HG03196 (cell line): ENCODE measurements around the gene SPEG.

Source experiments
- ATAC-seq: cut with Tn5 transposase; IDR thresholded peaks from one replicate; pipeline ENCODE4 v1.9.1; 2021; ENCODE audit not compliant: unreplicated experiment

The SPEG gene

GRCh38 chr2:219526320-219527075 lies 91.9 kb downstream of the SPEG start:
- ATAC-seq, result no peak

- no peak for ATAC-seq
Observed at GRCh38 chr2:219527076-219527394, 92.4 kb downstream of the SPEG start.

- no peak for ATAC-seq
Observed at GRCh38 chr2:219527472-219527871, 92.8 kb downstream of the SPEG start.

- ATAC-seq, result peak; percentile 71
Observed at GRCh38 chr2:219530048-219530963, 95.7 kb downstream of the SPEG start.

GRCh38 chr2:219531639-219532377 lies 97.2 kb downstream of the SPEG start:
- no peak for ATAC-seq

GRCh38 chr2:219532378-219532649 lies 97.7 kb downstream of the SPEG start:
- ATAC-seq, result no peak

GRCh38 chr2:219533930-219534661 lies 99.5 kb downstream of the SPEG start:
- ATAC-seq, result no peak

GRCh38 chr2:219536425-219536824 lies 101.8 kb downstream of the SPEG start:
- no peak for ATAC-seq

GRCh38 chr2:219536967-219537366 lies 102.3 kb downstream of the SPEG start:
- ATAC-seq, result no peak

- ATAC-seq, result no peak
Observed at GRCh38 chr2:219537657-219538488, 103.2 kb downstream of the SPEG start.

- ATAC-seq, result no peak
Observed at GRCh38 chr2:219538504-219538951, 103.9 kb downstream of the SPEG start.

- no peak for ATAC-seq
Observed at GRCh38 chr2:219538956-219539788, 104.5 kb downstream of the SPEG start.

- no peak for ATAC-seq
Observed at GRCh38 chr2:219539926-219540678, 105.5 kb downstream of the SPEG start.

- ATAC-seq, result no peak
Observed at GRCh38 chr2:219540784-219541504, 106.3 kb downstream of the SPEG start.

GRCh38 chr2:219541611-219542180 lies 107.1 kb downstream of the SPEG start:
- ATAC-seq, result peak; percentile 43

- ATAC-seq, result peak; percentile 31
Observed at GRCh38 chr2:219542931-219543595, 108.4 kb downstream of the SPEG start.
